LNCAP (cell line): ENCODE measurements around the gene ADGRF3.

Experiments used
- TF ChIP-seq, protein P1 (sequence below): fragments of 450-650 bp; IDR thresholded peaks from 2 replicates; pipeline ENCODE4 v1.5.1; 2017; ENCODE audit warnings: mild to moderate bottlenecking

ADGRF3 gene

GRCh38 chr2:26274058-26274613, 72.5 kb downstream of the ADGRF3 start:
- TF ChIP-seq, protein P1, sequence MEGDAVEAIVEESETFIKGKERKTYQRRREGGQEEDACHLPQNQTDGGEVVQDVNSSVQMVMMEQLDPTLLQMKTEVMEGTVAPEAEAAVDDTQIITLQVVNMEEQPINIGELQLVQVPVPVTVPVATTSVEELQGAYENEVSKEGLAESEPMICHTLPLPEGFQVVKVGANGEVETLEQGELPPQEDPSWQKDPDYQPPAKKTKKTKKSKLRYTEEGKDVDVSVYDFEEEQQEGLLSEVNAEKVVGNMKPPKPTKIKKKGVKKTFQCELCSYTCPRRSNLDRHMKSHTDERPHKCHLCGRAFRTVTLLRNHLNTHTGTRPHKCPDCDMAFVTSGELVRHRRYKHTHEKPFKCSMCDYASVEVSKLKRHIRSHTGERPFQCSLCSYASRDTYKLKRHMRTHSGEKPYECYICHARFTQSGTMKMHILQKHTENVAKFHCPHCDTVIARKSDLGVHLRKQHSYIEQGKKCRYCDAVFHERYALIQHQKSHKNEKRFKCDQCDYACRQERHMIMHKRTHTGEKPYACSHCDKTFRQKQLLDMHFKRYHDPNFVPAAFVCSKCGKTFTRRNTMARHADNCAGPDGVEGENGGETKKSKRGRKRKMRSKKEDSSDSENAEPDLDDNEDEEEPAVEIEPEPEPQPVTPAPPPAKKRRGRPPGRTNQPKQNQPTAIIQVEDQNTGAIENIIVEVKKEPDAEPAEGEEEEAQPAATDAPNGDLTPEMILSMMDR = no peak

DNA sequence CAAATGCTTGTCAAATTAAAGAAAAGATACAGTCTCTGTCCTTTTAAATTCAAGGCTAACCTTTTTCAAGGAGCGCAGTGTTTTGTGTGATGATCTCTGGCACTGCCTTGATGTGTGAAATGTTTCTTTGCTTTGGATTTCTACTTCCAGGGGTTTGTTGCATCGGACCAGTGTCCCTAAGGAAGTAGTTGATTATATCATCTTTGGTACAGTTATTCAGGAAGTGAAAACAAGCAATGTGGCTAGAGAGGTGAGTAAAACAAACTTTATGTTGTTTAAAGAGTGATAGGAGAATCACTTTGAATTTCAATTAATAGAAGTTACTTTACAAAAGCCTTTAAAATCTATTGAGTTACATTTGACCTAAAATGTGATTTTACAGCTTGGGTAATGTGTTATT, 73.1 kb downstream of the ADGRF3 start:
- TF ChIP-seq, protein P1 = no peak

GRCh38 chr2:26270373-26270772, 76.2 kb downstream of the ADGRF3 start:
- TF ChIP-seq, protein P1 = no peak

- TF ChIP-seq, protein P1 = no peak
Measured at GRCh38 chr2:26269571-26270158, 76.9 kb downstream of the ADGRF3 start.

- TF ChIP-seq, protein P1 = no peak
Measured at GRCh38 chr2:26268213-26268612, 78.4 kb downstream of the ADGRF3 start.
